Measurements from ENCODE around the gene ZNF423.

Gene ZNF423

GRCh38 chr16:49462989-49463371, 392.9 kb downstream of the ZNF423 start:
- no peak overlapping the region for H3K4me3 ChIP-seq (ENCODE audit: low read depth, low read length)
- DNase-seq (ENCODE audit: low read depth), result peak; percentile 29
- TF ChIP-seq CTCF (IDR thresholded peaks at IDR 0.05; ENCODE audit: insufficient read depth, low read depth, low read length, missing control alignments), result no peak

GRCh38 chr16:49462362-49462988, 393.4 kb downstream of the ZNF423 start:
- no peak overlapping the region for H3K4me3 ChIP-seq (ENCODE audit: low read depth, low read length)
- no peak for DNase-seq (ENCODE audit: low read depth)
- TF ChIP-seq CTCF (IDR thresholded peaks at IDR 0.05; ENCODE audit: insufficient read depth, low read depth, low read length, missing control alignments), result no peak

- no peak for TF ChIP-seq CTCF (IDR thresholded peaks at IDR 0.05; ENCODE audit: insufficient read depth, low read depth, low read length, missing control alignments)
- no peak overlapping the region for H3K4me3 ChIP-seq (ENCODE audit: low read depth, low read length)
- DNase-seq (ENCODE audit: low read depth), result no peak
Measured at GRCh38 chr16:49461517-49461951, 394.4 kb downstream of the ZNF423 start.

- DNase-seq (ENCODE audit: low read depth), result no peak
- no peak for TF ChIP-seq CTCF (IDR thresholded peaks at IDR 0.05; ENCODE audit: insufficient read depth, low read depth, low read length, missing control alignments)
- H3K4me3 ChIP-seq (ENCODE audit: low read depth, low read length), result no peak overlapping the region
Measured at GRCh38 chr16:49460786-49461470, 395.0 kb downstream of the ZNF423 start.

GRCh38 chr16:49459953-49460735, 395.8 kb downstream of the ZNF423 start:
- DNase-seq (ENCODE audit: low read depth), result no peak
- no peak for TF ChIP-seq CTCF (IDR thresholded peaks at IDR 0.05; ENCODE audit: insufficient read depth, low read depth, low read length, missing control alignments)
- H3K4me3 ChIP-seq (ENCODE audit: low read depth, low read length), result no peak overlapping the region

GRCh38 chr16:49458656-49459445, 397.1 kb downstream of the ZNF423 start:
- DNase-seq (ENCODE audit: low read depth), result no peak
- no peak overlapping the region for H3K4me3 ChIP-seq (ENCODE audit: low read depth, low read length)
- TF ChIP-seq CTCF (IDR thresholded peaks at IDR 0.05; ENCODE audit: insufficient read depth, low read depth, low read length, missing control alignments), result no peak
